HUDEP-2 (cell line): Measurements from ENCODE around the gene TTLL5.
A peak's percentile ranks its signal among the peaks of the same experiment; 100 is the strongest.

ENCODE experiments used
- DNase-seq, 76 experiments: peaks; one replicate each; lab custom pipeline; 2025; ENCODE audit not compliant: unreplicated experiment in 76 of 76; lab: John Stamatoyannopoulos, UW

The TTLL5 gene

DNA sequence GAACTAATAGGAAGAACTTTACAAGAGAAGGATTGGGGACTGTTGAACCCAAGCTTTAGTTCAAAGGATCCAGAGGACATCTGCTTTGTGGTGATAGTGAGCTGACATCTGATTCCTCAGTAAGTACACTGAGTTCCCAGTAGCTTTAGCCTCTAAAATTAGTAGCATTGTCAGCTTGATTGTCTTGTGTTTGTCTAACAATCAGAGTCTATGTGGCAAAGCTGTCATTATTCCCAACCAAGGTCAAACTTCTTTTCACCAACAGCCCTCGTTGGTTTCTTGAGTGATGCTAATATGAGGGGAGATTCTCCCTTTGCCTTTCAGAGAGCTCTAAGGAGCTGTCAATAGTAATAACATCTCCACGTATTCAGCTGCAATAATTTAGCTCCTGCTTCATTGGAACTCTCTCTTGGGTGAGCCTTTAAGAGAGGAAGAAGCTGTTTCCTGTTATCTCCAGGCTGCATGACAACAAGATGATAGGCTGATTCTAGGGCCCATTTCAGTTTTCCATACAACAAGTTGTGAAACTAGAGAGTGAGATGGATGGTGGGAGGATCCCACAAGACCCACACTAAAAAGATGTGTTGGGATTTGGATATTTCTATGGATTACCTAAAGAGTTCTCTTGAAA, 274.1 kb downstream of the TTLL5 start:
- no peak for DNase-seq

- no peak for DNase-seq
Observed at GRCh38 chr14:75939200-75939599, 278.2 kb downstream of the TTLL5 start.

GRCh38 chr14:75941030-75941429, 280.0 kb downstream of the TTLL5 start:
- DNase-seq, result no peak

GRCh38 chr14:75944607-75945241, 283.7 kb downstream of the TTLL5 start:
- no peak for DNase-seq

DNA sequence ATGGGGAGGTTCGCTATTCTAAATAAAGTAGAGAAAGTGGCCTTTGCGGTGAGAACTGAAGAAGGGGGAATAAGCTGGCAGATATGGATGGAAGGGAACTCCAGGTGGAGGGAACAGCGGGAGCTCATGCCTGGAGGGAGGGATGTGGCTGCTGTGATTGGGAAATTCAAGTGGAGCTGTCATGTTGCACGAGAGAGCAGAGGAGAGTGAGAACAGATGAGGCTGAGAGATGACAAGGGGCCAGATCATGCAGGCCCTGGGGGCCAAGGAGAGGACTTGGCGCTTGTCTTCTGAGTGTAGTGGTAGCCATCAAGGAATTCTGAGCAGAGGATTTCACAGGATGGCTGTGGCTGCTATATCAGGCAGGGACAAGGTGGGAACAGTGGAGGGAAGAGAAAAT, 285.7 kb downstream of the TTLL5 start:
- no peak for DNase-seq

DNA sequence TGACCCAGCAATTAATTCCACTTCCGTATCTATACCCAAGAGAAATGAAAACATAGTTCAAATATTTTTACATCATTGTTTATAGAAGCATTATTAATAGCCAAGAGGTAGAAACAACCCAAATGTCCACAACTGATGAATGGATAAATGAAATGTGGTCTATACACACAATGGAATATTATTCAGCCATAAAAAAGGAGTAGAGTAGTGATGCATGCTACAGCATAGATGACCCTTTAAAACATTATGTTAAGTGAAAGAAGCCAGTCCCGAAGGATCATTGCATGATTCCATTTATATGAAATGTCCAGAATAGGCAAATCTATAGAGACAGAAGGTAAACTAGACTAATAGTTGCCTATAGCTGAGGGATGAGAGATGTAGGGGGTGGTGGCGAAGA, 291.4 kb downstream of the TTLL5 start:
- no peak for DNase-seq

DNA sequence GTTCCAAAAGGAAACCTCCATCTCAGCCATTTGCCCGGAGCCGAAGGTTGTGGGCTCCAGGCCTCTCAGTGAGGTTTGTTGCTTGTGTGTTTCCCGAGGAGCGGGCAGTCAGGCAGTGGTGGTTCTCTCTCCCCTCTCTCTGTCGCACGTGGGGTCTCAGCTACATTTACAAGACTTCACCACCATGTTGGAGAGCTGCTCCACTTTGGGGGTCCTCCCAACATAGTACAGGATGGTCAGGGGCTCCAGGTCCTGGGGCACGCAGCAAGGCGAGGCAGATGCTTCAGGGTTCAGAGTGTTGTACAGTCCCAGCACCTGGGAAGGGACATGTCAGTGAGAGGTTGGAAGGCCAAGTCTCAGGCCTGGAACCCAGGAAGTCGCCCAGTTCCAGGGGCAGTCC, 298.0 kb downstream of the TTLL5 start:
- no peak for DNase-seq

DNA sequence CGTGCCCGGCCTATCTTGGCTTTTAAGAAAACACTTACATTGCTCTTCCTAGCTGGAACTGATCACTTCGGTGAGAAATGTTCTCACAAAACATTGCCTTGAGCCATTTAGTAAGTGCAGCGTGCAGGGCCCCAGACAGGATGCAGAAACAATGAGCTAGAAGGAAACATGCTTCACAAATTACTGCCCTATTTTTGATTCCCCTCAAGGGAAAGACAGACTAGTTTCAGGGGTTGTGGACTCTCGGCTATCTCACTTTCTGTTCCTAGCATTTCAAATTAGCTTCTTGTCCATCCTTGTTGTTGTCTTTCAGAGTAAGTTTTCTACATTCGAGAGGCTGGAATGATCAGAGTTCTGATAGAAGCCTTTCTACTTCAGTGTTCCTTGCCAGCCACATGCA, 299.2 kb downstream of the TTLL5 start:
- no peak for DNase-seq

DNA sequence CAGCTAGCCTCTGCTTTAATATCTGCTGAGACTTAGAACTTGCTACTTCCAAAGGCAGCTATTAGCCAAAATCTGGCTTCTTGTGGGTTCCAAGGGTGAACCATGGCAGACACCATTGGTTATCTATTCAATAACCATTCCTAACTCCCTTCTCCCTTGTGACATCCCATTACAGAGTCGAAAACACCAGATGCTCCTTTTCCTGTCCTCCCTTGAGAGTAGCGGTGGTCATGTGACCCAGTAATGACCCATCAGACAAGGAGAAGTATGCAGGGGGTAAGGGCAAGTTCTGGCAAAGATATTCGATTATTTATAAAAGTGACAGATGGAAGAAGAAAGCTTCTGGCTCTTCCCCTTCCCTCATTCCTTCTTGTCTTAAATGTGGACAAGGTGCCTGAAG, 300.6 kb downstream of the TTLL5 start:
- DNase-seq, result no peak

GRCh38 chr14:75967866-75968265, 306.8 kb downstream of the TTLL5 start:
- DNase-seq, result no peak

GRCh38 chr14:75968456-75968855, 307.4 kb downstream of the TTLL5 start:
- DNase-seq, result no peak

GRCh38 chr14:75969126-75969525, 308.1 kb downstream of the TTLL5 start:
- DNase-seq, result no peak

- no peak for DNase-seq
Observed at GRCh38 chr14:75969891-75970290, 308.8 kb downstream of the TTLL5 start.

GRCh38 chr14:75970989-75971388, 309.9 kb downstream of the TTLL5 start:
- no peak for DNase-seq

- DNase-seq, result no peak
Observed at GRCh38 chr14:75971509-75971908, 310.5 kb downstream of the TTLL5 start.

DNA sequence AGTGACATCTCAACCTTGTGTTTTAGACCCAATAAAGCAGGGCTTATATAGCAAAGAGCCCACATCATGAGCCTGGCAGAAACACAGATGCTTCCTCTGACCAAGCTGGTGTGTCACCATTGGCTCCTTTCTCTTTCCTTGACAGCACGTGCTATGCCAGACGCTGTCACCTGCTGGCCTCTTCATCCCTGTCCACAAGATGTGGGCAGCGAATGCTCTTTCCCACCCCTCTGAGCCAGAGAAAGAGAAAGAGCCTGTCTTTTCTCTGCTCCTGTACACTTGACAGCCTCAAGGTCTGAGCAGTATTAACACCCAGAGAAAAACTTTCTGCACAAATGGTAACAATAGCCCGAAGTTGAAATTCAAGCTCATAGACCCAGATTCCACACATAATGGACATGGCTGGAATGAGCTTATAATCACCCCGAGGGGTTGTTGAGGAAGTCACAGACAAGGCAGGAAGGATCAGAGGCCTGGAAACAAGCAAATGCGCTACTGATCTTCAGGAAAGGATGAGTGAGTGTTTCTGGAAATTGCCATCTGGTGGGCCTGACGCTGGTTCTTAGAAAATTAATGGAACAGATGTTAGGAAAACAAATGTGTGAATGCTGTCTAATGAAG, 311.9 kb downstream of the TTLL5 start:
- DNase-seq, result no peak

DNA sequence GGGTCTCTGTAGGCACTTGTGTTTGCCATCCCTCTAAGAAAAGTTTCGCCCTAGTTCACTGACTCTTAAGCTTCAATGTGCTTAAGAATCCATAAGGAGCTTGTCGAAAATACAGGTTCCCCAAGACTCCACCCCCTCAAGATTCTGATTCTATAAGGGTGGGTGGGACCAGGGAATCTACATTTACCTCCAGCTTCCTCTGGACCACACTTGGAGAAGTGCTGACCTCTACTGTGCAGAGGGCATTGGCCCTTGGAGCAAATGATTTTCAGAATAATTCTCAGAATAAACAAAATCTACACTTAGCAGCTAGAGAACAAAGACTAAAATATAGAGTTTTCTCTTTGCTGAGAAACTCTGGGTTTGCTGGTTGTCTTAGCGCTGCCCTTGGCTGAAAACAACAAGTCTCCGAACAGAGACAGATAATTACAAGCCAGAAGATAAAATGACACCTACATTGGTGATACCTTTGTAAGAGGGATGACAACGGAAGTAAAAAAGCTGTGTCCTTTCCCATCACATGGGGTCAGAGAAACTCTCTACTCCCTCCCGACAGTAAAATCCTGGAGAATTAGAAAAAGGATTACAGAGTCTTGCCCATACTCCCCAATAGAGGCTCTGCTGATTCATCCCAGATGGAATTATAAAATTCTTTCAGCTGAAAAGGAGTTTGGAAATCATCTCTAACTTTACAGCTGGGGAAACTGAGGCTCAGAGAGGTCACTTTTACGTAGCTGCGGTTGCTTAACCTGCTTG, 316.0 kb downstream of the TTLL5 start:
- no peak for DNase-seq

- DNase-seq, result no peak
Observed at GRCh38 chr14:75977582-75977943, 316.5 kb downstream of the TTLL5 start.

DNA sequence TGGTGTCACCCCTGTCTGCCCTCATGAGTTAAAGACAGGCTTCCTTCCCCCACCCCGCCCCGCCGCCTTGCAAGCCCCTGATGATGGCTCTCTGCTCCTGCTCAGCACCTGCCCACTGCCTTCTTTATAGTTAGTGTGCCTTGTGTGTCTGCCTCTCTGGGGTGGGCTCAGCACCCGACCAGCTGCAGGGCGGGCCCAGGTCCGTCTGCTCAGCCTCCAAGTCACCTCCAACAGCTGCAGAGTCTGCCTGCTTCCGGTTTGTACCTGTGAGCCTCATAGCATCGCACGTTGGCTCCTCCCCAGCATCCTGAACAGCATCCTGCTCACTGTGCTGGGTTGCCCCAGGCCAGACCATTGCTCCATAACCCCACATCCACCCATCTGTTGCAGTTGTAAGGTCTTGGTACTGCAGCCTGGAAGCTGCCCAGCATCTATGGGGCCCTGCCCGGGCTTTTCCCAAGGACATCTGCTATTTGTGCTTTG, 317.2 kb downstream of the TTLL5 start:
- no peak for DNase-seq

- DNase-seq, result peak in 4 of 76 experiments; percentile 4 to 17 (median 8)
Observed at GRCh38 chr14:75979071-75979571, 318.1 kb downstream of the TTLL5 start.
